HG03175 (cell line): Measurements from ENCODE around the gene TCTN1.
"Not testable (repeated sequence)": the region's sequence is repeated elsewhere in the genome, so short reads cannot be mapped to it uniquely, and the experiment has no call there.

Source experiments
- ATAC-seq: cut with Tn5 transposase; IDR thresholded peaks from one replicate; pipeline ENCODE4 v1.9.1; 2021; ENCODE audit warnings: mild to moderate bottlenecking, moderate library complexity; ENCODE audit not compliant: unreplicated experiment

The TCTN1 gene

DNA sequence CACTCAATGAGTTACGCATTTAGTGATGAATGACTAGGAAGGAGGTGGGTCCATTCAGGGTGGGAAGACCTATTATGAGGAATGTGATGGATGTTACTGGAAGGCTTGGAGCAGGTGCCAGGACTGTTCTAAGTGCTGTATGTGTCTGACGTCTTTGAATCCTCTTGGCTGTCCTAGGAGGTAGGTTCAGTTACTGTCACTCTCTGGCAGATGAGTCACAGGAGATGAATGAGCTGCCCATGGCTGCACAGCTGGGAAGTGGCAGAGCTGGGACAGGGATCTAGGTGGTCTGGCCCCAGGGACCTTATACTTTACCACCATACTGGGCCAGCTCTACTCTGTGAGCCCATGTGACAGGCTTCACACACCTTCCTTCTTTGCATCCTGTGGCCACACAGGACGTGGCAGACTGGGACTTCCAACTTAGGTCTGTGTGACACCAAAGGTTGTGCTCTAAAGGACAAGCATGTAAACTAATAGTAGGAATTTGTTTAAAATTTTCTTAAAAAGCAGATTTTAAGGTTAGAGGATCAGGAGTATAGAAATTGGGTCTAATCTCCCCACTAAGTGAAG lies 24.0 kb downstream of the TCTN1 start:
- no peak for ATAC-seq

DNA sequence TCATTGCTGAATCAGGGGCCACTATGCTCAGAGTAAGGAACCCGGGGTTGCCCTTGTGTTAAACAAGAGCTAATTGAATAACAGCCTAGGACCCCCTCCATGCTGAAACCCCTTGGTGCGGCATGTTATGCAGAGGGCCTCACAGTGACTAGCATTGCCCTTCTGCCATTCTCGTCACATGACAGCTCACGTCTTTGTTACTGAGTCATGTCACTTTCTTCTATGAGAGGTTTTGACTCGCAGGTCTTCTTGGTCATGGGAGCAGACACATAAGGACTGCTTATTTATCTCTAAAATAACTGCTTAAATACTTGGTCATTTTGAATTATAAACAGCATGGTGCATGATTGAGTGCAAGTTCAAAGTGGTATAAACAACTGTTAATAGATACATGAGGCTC lies 24.9 kb downstream of the TCTN1 start:
- no peak for ATAC-seq

DNA sequence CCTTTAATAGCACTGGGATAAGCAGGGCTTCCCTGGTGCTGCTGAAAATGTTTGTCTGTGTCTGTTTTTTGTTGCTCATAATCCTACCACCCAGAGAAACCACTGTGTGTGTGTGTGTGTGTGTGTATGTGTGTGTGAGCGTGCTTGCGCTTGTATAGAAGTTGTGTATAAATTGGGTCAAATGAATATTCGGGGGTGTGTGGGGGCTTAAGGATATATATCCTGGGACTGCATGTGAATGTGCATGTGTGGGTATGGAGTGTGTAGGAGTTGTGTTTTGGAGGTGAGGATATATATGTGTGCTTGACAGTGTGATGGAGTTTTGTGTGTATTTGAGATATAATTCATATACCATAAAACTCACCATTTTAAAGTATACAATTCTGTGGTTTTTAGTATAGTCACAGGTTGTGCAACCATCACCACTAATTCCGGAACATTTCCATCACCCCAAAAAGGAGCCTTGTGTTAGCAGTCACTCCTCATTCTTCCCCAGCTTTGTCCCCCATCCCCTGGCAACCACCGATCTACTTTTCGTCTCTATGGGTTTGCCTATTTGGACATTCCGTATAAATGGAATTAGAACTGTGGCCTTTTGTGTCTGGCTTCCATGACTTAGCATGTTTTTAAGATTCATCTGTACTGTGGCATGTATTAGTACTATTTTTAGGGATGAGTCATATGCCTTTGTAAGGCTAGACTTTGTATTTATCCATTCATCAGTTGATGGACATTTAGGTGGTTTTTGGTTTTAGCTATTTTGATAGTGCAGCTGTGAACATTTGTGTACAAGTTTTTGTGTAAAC lies 25.6 kb downstream of the TCTN1 start:
- no peak for ATAC-seq

DNA sequence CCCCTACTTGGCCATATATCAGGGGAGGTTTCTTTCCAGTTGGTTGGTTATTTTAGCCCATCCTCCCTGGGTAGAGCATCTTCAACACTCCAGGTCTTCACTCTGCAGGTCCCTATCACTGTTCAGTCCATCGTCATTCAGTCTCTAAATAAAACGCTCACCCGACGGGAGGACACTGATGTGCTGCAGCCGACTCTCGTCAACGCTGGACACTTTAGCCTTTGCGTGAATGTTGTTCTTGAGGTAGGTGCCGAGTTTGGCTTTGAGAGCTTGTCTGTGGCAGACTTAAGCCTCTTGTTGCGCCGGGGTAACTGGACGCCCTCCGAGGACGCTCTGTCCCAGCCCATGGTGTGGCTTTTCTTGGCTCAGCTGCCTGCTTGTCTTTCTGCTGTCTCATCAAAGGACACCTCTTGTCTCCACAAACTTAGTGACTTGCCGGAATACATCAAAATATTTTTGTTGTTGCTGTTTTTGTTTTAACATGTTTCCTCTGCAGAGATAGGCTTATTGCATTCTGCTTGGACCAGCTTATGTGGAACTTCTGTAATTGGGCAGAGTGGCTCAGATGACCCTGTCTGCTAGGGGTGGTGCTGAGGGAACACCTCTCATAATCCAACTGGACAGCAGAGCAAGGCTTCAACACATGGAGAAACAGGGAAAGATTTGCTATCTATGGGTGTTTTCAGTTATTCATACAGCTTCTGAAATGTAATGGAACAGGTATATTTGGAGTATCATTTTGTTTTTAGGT lies 26.5 kb downstream of the TCTN1 start:
- no peak for ATAC-seq

DNA sequence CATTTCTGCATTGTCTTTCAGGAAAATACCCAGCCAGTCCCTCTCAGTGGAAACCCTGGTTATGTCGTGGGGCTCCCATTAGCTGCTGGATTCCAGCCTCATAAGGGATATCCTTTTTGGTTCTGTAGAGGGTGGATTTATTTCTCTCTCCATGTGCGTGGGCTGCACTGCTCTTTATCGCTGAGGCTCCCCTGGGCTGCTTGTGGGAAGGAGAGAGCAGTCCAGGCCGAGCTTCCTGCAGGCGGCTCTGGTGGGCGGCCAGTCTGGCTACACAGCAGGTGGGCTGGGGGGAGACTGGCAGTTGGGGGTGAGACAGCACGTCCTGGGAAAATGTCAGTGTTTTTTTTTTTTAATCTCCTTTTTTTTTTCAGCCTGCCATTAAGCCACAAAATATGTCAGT lies 27.6 kb downstream of the TCTN1 start:
- no peak for ATAC-seq

DNA sequence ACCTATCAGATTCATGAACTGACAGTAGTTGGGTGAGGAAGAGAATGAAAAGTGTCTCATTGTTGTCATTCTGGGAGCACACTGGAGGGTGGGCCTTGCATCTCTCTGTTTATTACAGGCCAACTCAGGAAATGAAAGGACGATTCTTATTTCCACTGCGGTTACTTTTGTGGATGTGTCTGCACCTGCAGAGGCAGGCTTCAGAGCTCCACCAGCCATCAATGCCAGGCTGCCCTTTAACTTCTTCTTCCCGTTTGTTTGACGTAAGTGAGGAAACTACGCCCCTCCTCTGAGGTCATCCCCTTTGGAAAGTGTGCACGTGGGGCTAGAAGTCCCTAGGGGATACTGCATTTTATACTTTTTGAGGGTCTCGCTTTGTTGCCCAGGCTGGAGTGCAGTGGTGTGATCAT lies 33.7 kb downstream of the TCTN1 start:
- peak; percentile 62 for ATAC-seq

DNA sequence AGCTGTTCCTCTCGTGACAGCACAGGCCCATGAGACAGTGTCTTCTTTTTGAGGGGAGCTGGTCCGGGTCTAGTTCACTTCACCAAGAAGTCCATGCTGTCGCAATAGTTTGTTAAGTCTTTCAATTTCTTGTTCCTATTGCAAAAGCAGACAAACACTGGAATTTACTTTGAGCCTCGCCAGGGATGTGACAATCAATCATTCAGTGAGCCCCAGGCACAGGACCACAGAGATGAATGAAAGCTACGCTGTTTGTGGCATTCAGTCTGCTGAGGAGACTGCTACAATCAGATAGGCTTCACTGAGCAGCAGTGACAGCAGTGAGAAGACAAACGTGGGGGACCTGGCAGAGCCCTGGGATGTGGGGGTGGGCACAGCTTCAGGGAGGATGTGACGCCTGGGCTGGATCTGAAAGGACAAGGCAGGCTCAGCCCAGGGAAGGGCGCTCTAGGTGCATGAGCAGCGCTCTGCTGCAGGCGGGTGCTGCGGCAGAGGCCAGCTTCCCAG lies 35.5 kb downstream of the TCTN1 start:
- ATAC-seq, result no peak

DNA sequence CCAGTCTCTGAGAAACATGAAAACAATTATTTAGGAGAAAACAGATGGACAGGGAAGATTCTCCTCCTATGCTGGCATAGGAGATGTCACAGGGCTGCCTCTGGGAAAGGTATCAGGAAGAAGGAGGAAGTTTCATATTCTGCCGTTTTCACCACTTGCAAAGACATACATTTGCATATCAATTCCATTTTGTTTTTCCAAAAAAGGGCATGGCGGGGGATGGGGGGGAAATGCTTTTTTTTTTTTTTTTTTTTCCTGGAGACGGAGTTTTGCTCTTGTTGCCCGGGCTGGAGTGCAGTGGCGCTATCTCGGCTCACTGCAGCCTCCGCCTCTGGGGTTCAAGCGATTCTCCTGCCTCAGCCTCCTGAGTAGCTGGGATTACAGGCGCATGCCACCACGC lies 40.3 kb downstream of the TCTN1 start:
- not testable (repeated sequence) for ATAC-seq

DNA sequence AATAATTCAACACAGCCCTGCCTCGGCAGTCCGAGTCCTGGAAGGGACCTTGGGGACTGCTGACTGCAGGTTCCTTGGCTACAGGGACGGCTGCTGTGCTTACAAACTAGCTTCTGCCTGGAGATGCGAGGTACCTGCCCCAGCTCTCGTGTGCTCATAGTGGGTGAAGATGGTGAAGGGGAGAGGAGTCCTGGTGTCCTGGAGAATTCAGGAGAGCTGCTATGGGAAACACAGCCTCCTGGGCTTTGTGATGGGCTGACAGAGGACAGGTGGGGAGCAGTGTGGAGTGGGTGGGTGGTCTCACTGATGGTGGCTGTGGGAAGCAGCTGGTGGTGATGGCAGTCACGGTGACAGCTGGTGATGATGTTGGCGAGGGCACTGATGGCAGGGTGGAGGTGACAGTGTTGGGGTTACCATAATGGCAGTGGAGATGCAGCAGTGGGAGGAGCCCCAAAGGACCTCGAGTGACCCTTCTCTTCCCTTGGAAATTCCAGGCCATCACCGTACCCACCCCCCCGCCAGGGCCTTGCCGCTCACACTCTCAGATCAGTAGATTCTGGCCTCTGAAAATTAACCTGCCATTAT lies 42.2 kb downstream of the TCTN1 start:
- no peak for ATAC-seq

DNA sequence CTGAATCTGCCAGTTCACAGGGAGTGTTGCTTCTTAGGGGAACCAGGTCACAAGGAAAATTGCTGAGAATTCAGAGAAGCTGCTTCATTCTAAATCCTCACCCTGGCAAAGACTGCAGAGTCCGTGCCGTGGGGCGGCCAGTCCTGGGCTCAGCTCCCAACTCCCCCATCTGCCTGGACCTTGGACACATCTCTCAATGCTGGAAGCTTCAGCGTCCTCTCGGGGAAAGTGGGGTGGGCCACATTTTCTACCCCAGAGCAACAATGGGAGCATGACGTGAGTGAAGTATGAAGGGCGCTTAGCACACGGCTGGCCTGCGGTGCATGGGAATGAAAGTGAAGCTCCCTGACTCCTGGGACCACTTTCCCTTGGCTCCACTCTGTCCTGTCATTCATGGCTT lies 43.8 kb downstream of the TCTN1 start:
- ATAC-seq, result no peak

DNA sequence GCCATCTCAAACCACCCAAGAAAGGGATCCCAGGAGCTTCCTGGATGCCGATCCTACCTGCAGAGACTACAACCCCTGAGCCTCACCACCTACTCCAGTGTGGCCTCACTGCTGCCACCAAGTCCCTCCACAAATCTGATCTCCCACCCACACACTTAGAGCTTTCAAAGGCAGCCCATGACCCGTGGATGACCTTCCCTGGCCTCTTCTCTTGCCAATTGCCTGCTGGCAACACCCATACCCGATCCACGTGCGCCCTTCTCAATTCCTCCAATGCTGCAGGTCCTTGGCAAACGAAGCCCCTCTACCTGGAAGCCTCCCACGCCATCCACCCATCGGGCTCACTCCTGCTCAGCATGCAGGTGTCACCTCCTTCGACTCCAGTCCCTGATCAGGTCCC lies 44.3 kb downstream of the TCTN1 start:
- ATAC-seq, result no peak

DNA sequence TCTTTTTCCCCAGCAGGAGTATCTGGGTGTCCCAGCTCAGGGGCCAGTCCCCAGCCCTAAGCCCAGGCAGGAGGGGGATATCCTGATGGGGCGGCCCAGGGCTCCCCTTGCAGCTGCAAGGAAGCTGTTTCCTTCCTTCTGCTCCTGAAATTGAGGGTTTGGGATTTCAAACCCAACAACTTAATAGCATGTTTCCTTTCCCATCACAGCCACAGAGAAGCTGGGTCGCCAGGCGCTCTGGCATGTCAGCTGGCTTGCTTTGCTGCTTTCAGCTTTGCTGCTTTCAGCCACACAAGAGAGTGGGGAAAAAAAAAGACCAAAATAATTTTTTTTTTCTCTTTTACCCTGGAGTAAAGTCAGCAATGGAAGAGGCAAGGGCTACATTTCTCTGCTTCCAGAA lies 44.9 kb downstream of the TCTN1 start:
- ATAC-seq, result no peak

DNA sequence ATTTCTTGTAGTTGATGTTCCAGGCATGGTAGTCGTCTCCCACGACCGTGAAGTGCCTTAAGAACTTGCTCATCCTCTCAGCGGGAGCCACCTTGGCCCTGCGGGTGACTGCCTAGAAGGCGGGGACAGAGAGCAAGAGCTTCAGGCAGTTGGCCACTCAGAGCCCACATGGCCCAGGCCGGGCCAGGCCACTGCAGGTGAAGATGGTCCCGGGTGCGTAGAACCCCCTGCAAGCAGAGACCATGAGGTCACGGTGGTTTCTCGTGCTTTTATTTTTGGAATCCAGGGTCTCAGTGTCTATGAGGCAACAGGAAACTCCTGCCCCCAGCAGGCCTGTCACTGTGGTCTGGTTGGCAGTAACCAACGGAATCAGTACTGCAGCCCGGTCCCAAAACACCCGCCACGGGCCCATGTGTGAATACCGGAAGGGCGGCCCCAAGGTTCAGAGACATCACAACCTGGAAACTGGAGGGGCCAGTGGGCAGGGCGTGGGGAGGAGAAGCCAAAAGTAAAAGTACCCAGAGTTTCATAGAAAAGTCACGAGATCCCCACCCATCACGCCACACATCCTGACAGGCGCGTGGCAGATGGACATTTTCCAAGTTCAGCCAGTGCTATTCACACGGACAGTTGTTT lies 47.5 kb downstream of the TCTN1 start:
- ATAC-seq, result peak; percentile 91

DNA sequence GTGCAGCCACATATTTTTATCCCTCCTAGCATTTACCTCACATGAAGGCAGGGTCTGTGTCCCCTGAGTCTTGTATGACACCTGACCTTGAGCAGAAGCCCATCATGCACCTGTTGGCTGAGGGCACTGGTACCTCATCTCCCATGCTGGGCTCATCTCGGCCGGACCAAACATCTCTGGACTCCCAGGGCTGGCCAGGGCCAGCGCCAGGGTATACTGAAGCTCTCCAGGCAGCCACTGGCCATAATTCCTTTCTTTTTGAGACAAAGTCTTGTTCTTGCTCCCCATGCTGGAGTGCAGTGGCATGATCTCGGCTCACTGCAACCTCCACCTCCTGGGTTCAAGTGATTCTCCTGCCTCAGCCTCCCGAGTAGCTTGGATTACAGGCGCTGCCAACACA lies 53.0 kb downstream of the TCTN1 start:
- no peak for ATAC-seq

DNA sequence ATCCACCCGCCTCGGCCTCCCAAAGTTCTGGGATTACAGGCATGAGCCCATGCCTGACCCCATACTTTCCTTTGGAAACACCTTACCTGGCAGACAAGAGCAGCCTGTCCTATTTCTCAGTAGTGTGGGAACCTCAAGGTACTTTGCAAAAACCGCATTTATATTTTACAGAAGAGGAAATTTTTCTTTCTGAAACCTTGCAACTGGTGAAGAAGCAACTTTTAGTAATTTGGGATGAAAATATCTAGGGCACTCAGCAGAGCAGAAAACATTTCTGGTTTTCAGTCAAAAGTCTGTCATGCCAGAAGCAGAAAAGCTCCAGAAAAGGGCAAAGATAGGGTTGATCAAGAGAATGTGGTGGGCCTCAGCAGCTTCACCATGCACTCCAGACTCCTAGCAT lies 53.7 kb downstream of the TCTN1 start:
- ATAC-seq, result no peak

DNA sequence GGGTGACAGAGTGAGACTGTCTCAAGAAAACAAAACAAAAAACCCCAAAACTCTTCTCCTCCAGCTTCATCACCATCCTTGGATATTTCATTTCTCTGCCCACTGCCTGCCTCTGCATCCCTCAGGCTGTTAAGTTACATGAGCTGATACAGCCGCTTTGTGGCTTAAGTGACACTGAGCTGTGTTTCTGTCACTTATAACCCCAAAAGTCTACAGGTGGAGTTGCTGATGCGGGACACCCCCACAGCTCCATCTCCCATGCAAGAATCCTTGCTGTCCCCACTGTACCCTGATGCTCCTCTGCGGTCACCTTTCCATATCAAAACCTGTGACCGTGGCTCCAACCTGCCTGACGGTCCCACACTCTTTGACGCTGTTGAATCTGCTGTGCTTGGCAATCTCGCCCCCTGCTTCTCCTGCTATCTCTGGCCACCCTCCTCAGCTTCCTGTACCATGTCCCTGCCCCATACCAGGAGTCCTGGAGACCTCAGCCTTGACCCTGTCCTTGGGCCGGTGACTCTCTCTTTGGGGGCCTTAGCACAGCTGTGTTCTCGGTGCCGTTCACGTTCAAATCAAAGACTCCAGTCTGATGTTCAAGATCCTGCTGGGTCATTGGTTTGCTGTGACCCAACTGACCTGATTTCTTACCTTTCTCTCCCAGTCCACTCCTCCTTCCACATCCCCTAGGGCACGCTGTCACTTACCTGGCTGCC lies 54.7 kb downstream of the TCTN1 start:
- peak; percentile 6 for ATAC-seq

DNA sequence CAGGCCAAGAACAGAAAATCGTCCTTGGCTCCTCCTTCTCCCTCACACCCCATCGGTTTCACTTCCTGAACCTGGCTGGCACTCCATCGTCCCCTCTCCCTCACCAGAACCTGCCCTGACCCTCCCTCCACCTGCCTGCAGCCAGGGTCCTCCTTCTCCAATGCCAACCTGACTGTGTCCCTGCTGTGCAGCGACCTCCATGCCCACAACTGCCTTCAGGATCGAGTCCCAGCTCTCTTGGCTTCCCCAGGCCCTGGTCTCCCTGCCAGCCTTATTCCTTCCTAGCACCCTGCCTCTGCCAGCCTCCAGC lies 55.2 kb downstream of the TCTN1 start:
- ATAC-seq, result peak; percentile 53

DNA sequence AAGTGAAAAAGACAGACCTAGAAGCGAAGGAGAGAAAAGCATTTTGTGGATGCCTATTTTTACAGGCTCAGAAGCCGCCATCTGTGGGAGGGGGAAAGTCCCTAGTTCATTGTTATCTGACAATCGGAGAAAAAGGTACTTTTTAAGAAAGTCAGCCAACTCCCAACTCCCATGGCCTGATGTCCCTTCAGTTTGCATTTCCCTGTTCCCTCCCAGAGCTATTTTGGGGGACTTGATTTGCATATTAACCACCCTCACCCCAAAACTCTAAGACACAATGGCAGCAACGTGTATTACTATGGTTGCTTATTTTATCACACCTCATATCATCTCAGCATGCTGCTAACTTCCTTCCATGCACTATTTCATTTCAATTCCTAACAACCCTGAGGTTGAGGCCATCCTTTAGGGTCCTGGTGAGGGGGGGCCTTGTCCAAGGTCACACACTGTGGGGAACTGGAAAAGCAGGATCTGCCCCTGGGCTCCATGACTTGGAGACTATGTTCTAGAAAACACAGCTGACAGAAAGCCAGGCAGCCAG lies 56.3 kb downstream of the TCTN1 start:
- peak; percentile 44 for ATAC-seq

DNA sequence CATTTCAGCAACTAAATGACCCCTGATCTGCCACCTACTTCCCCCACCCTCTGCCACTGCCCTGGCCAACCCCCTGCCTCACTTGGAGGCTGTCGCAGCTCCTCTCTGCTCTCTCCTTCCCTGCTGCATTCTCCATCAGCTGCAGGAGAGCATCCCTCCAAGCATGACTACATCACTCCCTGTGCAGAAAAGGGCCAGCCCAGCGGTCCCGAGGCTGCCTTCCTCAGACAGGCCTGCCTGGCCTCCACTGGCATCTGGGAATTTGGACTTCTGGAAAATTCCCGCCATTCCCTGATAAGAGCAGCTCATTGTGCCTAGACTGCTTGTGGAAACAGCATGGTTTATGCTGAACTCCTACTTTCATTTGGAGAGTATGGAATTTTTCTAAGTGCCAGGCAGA lies 62.2 kb downstream of the TCTN1 start:
- ATAC-seq, result no peak

DNA sequence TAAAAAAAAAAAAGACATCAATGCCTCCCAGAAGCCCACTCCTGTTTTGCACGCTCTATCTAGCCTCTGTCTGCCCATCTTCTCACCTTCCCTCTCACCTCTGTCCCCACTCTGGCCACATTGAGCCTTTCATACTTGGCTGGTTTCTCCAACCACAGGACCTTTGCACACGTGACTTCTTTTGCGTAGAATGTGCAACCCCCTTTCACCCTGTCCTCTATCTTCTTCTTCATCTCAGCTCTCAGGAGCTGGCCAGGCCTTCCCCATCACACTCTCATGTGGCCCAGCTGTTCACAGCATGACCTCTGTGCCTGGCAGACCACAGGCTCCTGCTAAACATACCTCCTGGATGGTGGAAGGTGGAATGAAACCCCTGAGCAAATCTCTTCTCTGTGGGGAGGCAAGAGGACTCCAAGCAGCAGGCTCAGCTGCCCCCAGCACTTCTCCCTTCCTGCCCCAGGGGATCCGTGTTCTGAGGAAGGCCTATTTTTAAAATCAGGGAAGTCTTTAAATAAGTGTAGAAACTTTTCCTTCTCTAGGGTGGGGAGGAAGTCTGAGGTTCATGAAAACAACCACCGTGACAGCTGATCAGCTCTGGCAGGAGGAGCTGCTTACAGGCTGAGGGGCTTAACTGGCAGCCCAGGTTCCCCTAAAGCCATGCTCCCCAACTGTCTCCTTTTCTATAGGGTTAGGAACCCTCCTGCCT lies 63.4 kb downstream of the TCTN1 start:
- ATAC-seq, result peak; percentile 79
